ENCODE measurements around the gene MRPL37.
"Not testable (repeated sequence)": the region's sequence is repeated elsewhere in the genome, so short reads cannot be mapped to it uniquely, and the experiment has no call there.

The MRPL37 gene

GRCh38 chr1:54163051-54163450 lies 36.9 kb upstream of the MRPL37 start:
- peaks cover 5% of the 10 kb centered on the region for H3K4me1 Mint-ChIP-seq
- TF ChIP-seq, protein P1, sequence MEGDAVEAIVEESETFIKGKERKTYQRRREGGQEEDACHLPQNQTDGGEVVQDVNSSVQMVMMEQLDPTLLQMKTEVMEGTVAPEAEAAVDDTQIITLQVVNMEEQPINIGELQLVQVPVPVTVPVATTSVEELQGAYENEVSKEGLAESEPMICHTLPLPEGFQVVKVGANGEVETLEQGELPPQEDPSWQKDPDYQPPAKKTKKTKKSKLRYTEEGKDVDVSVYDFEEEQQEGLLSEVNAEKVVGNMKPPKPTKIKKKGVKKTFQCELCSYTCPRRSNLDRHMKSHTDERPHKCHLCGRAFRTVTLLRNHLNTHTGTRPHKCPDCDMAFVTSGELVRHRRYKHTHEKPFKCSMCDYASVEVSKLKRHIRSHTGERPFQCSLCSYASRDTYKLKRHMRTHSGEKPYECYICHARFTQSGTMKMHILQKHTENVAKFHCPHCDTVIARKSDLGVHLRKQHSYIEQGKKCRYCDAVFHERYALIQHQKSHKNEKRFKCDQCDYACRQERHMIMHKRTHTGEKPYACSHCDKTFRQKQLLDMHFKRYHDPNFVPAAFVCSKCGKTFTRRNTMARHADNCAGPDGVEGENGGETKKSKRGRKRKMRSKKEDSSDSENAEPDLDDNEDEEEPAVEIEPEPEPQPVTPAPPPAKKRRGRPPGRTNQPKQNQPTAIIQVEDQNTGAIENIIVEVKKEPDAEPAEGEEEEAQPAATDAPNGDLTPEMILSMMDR (IDR thresholded peaks at IDR 0.05) = no peak
- no peaks in the 10 kb centered on the region for H3K9me3 Mint-ChIP-seq
- no peak overlapping the region for H3K4me3 Mint-ChIP-seq
- DNase-seq = no peak
- H3K27ac Mint-ChIP-seq = no peak overlapping the region
- H3K36me3 Mint-ChIP-seq (ENCODE audit: low read depth) = no peaks in the 10 kb centered on the region
- H3K27me3 Mint-ChIP-seq (ENCODE audit: low read depth, poor library complexity) = peaks cover 7% of the 10 kb centered on the region

- Mint-ChIP-seq H3K36me3 (ENCODE audit: low read depth) (no peaks in the 10 kb centered on the region), H3K9me3 (no peaks in the 10 kb centered on the region), H3K27me3 (ENCODE audit: low read depth, poor library complexity) (peaks cover 9% of the 10 kb centered on the region), H3K4me1 (peaks cover 5% of the 10 kb centered on the region), H3K4me3 (no peak overlapping the region), H3K27ac (no peak overlapping the region)
- no peak for DNase-seq
- TF ChIP-seq, protein P1 (IDR thresholded peaks at IDR 0.05) = no peak
These were observed 36.4 kb upstream of the MRPL37 start for GRCh38 chr1:54163573-54163972.

- Mint-ChIP-seq H3K4me3 (no peak overlapping the region), H3K27ac (no peak overlapping the region), H3K36me3 (ENCODE audit: low read depth) (no peaks in the 10 kb centered on the region), H3K27me3 (ENCODE audit: low read depth, poor library complexity) (peaks cover 9% of the 10 kb centered on the region), H3K4me1 (peaks cover 4% of the 10 kb centered on the region), H3K9me3 (no peaks in the 10 kb centered on the region)
- no peak for DNase-seq
- TF ChIP-seq, protein P1 (IDR thresholded peaks at IDR 0.05) = no peak
These were observed 34.8 kb upstream of the MRPL37 start for GRCh38 chr1:54165146-54165545.

DNA sequence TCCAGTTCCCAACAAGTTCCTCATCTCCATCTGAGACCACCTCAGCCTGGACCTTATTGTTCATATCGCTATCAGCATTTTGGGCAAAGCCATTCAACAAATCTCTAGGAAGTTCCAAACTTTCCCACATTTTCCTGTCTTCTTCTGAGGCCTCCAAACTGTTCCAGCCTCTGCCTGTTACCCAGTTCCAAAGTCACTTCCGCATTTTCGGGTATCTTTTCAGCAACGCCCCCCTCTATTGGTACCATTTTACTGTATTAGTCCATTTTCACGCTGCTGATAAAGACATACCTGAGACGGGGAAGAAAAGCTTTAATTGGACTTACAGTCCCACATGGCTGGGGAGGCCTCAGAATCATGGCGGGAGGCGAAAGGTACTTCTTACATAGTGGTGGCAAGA lies 33.6 kb upstream of the MRPL37 start:
- DNase-seq; H3K9me3 Mint-ChIP-seq; H3K27me3 Mint-ChIP-seq (ENCODE audit: low read depth, poor library complexity): not testable (repeated sequence)

DNA sequence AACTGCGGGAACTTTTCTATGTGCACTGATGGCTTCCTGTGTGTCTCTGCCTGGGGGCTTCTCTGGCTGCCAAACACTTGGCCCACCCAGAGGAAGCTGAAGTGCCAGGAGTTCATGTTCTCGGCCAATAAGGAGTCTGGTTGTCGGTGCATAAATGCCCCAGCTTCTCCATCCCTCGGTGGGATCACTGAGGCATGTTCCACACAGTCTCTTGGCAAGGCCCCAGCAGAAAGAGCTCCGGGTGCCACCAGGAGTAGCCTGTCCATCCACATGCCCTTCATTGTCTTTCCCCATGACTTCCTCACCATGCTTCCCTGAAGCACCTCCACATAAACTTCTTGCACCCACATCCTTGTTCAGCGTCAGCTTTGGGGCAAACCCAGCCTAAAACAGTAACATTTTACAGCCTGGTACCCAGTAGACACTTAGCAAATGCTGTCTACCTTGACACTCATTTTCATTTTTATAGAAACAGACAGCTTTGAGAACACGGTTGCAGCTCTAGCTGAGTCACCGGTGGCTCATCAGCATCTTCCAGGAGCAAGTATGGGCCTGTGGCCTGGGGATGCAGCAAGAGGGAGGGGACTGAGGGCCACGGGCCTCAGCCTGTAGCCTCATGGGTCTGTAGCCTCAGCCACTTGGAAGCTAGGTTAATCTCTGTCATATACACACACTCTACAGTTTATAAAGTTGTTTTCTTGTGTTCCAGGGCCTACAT lies 32.4 kb upstream of the MRPL37 start:
- TF ChIP-seq, protein P1 (IDR thresholded peaks at IDR 0.05) = no peak
- no peaks in the 10 kb centered on the region for H3K9me3 Mint-ChIP-seq
- no peak for DNase-seq
- no peaks in the 10 kb centered on the region for H3K36me3 Mint-ChIP-seq (ENCODE audit: low read depth)
- no peak overlapping the region for H3K4me3 Mint-ChIP-seq
- H3K27ac Mint-ChIP-seq = no peak overlapping the region
- H3K4me1 Mint-ChIP-seq = peaks cover 16% of the 10 kb centered on the region
- peaks cover 9% of the 10 kb centered on the region for H3K27me3 Mint-ChIP-seq (ENCODE audit: low read depth, poor library complexity)

More for the DNA sequence above, 33.6 kb upstream of the MRPL37 start:
- H3K27ac Mint-ChIP-seq; H3K4me3 Mint-ChIP-seq; H3K4me1 Mint-ChIP-seq; H3K36me3 Mint-ChIP-seq (ENCODE audit: low read depth): not testable (repeated sequence)

DNA sequence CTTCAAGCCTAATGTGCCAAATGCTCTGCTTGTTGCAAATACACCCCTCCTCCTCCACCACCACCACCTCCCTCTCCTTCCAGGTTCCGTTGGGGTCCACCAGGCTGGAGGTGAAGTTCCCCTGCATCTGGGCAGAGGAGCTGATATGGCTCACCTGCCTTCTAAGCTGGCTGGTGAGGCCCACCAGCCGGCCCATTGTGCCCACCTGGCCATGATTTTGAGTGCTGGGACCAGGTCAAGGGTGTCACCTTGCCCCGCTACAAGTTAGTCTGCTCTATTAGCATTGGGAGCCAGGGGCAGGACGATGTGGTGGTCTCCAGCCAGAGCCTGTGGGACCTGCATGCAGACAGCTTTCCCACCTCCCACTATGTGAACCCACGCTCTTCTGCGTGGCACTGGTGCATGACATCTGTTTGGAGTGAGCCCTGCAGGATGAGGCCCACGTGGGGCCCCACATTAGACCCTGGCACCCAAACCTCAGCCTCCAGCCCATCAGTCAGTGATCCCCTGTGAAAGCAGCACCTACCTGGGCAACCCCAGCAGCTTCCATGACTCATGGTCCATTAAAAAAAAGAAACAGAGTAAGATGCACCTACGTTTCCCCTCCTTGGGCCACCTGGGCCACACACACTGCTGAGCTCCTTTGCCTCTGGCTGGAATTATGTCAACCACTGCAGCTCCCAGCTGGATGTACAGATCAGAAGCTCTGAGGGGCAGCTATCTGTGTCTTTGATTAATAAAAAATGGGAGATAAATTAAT lies 31.6 kb upstream of the MRPL37 start:
- no peaks in the 10 kb centered on the region for H3K36me3 Mint-ChIP-seq (ENCODE audit: low read depth)

More for the DNA sequence above, 31.6 kb upstream of the MRPL37 start:
- Mint-ChIP-seq H3K4me3 (no peak overlapping the region), H3K27me3 (ENCODE audit: low read depth, poor library complexity) (peaks cover 9% of the 10 kb centered on the region), H3K27ac (no peak overlapping the region), H3K9me3 (no peaks in the 10 kb centered on the region), H3K4me1 (peaks cover 24% of the 10 kb centered on the region)
- no peak for DNase-seq
- TF ChIP-seq, protein P1 (IDR thresholded peaks at IDR 0.05) = no peak

Measured in nephron progenitor cell (in vitro differentiated cells).